Upper lobe of left lung (tissue), 6 donors: Measurements from ENCODE around the gene COL19A1. TPM values are rescaled to one million over a fixed set of nuclear protein-coding genes. Genes with fewer than 3 reads are reported as not detected.

ENCODE experiments used
- ATAC-seq, 2 donors: fragments of 200-7000 bp; cut with Tn5 transposase; one replicate each; pipeline ENCODE4 v1.9.1; 2022; ENCODE audit warnings: mild to moderate bottlenecking in 2 of 2, moderate library complexity in 2 of 2; ENCODE audit not compliant: low FRiP score in 2 of 2
- DNase-seq, 2 donors: peaks; one replicate each; pipeline ENCODE4 v3.0.0-alpha.2; 2019 to 2020
- H3K27ac ChIP-seq, 4 donors: fragments of 200-600 bp; sonication (generic); one replicate each; pipeline ENCODE4 v1.5.1; 2016 to 2019
- H3K27me3 ChIP-seq, 4 donors: fragments of 200-600 bp; sonication (generic); one replicate each; pipeline ENCODE4 v1.5.1; 2017 to 2019
- H3K36me3 ChIP-seq, 4 donors: fragments of 200-600 bp; sonication (generic); one replicate each; pipeline ENCODE4 v1.5.1; 2016 to 2019
- H3K4me1 ChIP-seq, 4 donors: fragments of 200-600 bp; sonication (generic); one replicate each; pipeline ENCODE4 v1.5.1; 2018 to 2019
- H3K4me3 ChIP-seq, 4 donors: fragments of 200-600 bp; sonication (generic); one replicate each; pipeline ENCODE4 v1.5.1; 2017 to 2019; ENCODE audit warnings: mild to moderate bottlenecking in 2 of 4, moderate library complexity in 1 of 4
- H3K9me3 ChIP-seq, 4 donors: fragments of 200-600 bp; sonication (generic); one replicate each; pipeline ENCODE4 v1.5.1; 2018 to 2019
- CTCF ChIP-seq, 6 experiments: fragments of 450-650 bp in 4 of 6; fragments of 200-600 bp in 2 of 6; sonication (generic) in 2 of 6; IDR thresholded peaks; one replicate each; pipeline ENCODE4 v1.5.1; 2016 to 2019; ENCODE audit warnings: antibody characterized with exemption in 6 of 6
- EP300 ChIP-seq, 4 donors: sonication (generic); formaldehyde crosslinking; IDR thresholded peaks; one replicate each; pipeline ENCODE4 v1.5.1; 2017; ENCODE audit warnings: antibody characterized with exemption in 4 of 4, control low read depth in 2 of 4
- POLR2A ChIP-seq, 4 donors: fragments of 450-650 bp; IDR thresholded peaks; one replicate each; pipeline ENCODE4 v1.5.1; 2016 to 2017; ENCODE audit warnings: antibody characterized with exemption in 4 of 4, mild to moderate bottlenecking in 2 of 4
- POLR2AphosphoS5 ChIP-seq, 2 donors: sonication (generic); formaldehyde crosslinking; IDR thresholded peaks; one replicate each; pipeline ENCODE4 v1.5.1; 2017; ENCODE audit warnings: antibody characterized with exemption in 2 of 2
- WGBS, 2 donors: methylation state at CpG; one replicate each; pipeline ENCODE4 v1.1.5; 2017 to 2018; 5-methylcytosine and 5-hydroxymethylcytosine counted together
- small RNA-seq, 4 donors: library from RNA; depleted of rRNA; stranded (forward); fragments of <200 nt; gene quantifications; one replicate each; pipeline ENCODE3, GENCODE V24; 2016
- total RNA-seq, 6 donors: library from RNA; depleted of rRNA in 4 of 6; stranded (reverse); fragments of >200 nt in 4 of 6; gene quantifications; one replicate each; pipeline versions ENCODE4 v1.1.0 to v1.2.1, GENCODE V29; 2016 to 2021
- donor health status: DM: no; HTN: no; CAD: no; lungs with moderate emphysema.
- donor health status: DM: no; HTN: yes; CAD: no; lungs with severe emphysema.

Gene COL19A1
- total RNA-seq, 6 donors from 2014 or later = 0.49 to 1.0 TPM; not detected in 4

- Histone ChIP-seq H3K4me3 (no peak overlapping the region), H3K4me1 (no peaks in the 10 kb centered on the region), H3K36me3 (no peaks in the 10 kb centered on the region), H3K9me3 (no peaks in the 10 kb centered on the region), H3K27ac (no peak overlapping the region), H3K27me3 (no peaks in the 10 kb centered on the region)
- WGBS, 2 donors = 34 to 45% methylated on average over 1 of the region's 1 CpG
- no peak for DNase-seq
- TF ChIP-seq CTCF (IDR thresholded peaks at IDR 0.05) = no peak
- TF ChIP-seq POLR2AphosphoS5 (IDR thresholded peaks at IDR 0.05) = no peak
- no peak for TF ChIP-seq EP300 (IDR thresholded peaks at IDR 0.05)
- TF ChIP-seq POLR2A (IDR thresholded peaks at IDR 0.05) = no peak
- no peak for ATAC-seq
Measured at GRCh38 chr6:70258483-70258882, 392.1 kb downstream of the COL19A1 start.

Small RNAs within 50 kb of the gene (small RNA-seq; reads per million reads assigned to genes)
- 0 reads per million in 4 donors for gene RPL37P15

Other genes starting within 250 kb of the COL19A1 start
- gene LMBRD1, start 69.5 kb upstream of the COL19A1 start, total RNA-seq = 100 to 1,000 TPM in 1 of 6 donors, 10 to 100 TPM in 5; 24.5 to 104 (median 55.9) TPM